ENCODE data around the gene DHFR.
A peak's percentile ranks its signal among the peaks of the same experiment; 100 is the strongest.

The DHFR gene

GRCh38 chr5:80696450-80696849, 41.7 kb upstream of the DHFR start:
- no peak for TF ChIP-seq CTCF (IDR thresholded peaks at IDR 0.05; ENCODE audit: borderline replicate concordance, insufficient read depth, low read depth, low read length)
- H3K4me3 ChIP-seq (ENCODE audit: low read depth, low read length) = no peak overlapping the region

GRCh38 chr5:80695666-80696065, 40.9 kb upstream of the DHFR start:
- H3K4me3 ChIP-seq (ENCODE audit: low read depth, low read length) = no peak overlapping the region
- TF ChIP-seq CTCF (IDR thresholded peaks at IDR 0.05; ENCODE audit: borderline replicate concordance, insufficient read depth, low read depth, low read length) = no peak

- TF ChIP-seq CTCF (IDR thresholded peaks at IDR 0.05; ENCODE audit: borderline replicate concordance, insufficient read depth, low read depth, low read length) = no peak
- H3K4me3 ChIP-seq (ENCODE audit: low read depth, low read length) = no peak overlapping the region
These were observed 34.8 kb upstream of the DHFR start for GRCh38 chr5:80689627-80690026.

- no peak for TF ChIP-seq CTCF (IDR thresholded peaks at IDR 0.05; ENCODE audit: borderline replicate concordance, insufficient read depth, low read depth, low read length)
- no peak overlapping the region for H3K4me3 ChIP-seq (ENCODE audit: low read depth, low read length)
These were observed 34.1 kb upstream of the DHFR start for GRCh38 chr5:80688648-80689420.

DNA sequence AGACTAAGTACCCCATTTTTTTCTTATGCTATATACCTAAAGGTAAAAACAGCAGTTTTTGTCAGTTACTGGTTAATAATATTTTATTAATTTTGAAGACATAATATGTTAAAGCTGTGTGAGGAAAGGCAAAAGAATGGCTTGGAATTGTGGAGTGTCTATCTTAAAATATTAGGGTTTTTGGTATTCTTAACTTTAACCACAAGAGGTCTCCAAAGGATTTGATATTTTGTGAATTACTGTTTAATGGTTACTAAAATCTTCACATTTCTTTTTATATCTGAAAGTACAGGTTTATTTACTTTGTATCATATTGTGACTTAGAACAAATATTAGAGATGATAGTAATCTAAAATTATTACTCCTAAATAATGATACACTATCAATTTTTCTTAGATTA, 32.0 kb upstream of the DHFR start:
- no peak for TF ChIP-seq CTCF (IDR thresholded peaks at IDR 0.05; ENCODE audit: borderline replicate concordance, insufficient read depth, low read depth, low read length)
- no peak overlapping the region for H3K4me3 ChIP-seq (ENCODE audit: low read depth, low read length)

GRCh38 chr5:80676706-80677105, 21.9 kb upstream of the DHFR start:
- H3K4me3 ChIP-seq (ENCODE audit: low read depth, low read length) = no peak overlapping the region
- TF ChIP-seq CTCF (IDR thresholded peaks at IDR 0.05; ENCODE audit: borderline replicate concordance, insufficient read depth, low read depth, low read length) = no peak

DNA sequence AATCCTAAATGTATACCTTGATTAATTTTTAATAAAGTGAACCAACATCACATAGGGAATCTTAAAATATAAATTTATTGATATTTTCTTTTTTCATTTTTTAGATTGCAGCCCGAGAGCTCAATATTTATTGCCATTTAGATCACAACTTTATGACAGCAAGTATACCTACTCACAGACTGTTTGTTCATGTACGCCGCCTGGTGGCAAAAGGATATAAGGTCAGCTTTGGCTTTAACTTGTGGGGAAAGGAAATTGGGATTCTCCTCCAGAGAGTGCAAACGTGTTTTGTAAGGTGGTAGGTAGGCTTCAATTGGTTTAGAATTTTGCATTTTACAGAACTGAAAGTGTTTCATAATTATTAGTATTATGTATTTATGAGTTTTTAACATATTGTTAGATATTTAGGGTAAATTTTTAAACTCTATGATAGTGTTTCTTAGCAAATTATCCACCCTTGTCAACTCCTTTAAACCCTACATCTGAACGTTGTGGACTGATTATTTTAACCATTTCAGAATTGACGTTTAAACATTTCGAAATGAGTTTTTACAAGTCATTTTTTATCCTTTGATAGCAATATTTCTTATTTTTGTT, 17.5 kb upstream of the DHFR start:
- H3K4me3 ChIP-seq (ENCODE audit: low read depth, low read length) = no peak overlapping the region
- TF ChIP-seq CTCF (IDR thresholded peaks at IDR 0.05; ENCODE audit: borderline replicate concordance, insufficient read depth, low read depth, low read length) = peak; percentile 62; the same call in 1 of the 2 replicates

Data from GM12875 (cell line).